ENCODE measurements around the gene MTHFD2.
"Not testable (repeated sequence)": the region's sequence is repeated elsewhere in the genome, so short reads cannot be mapped to it uniquely, and the experiment has no call there.

The MTHFD2 gene

DNA sequence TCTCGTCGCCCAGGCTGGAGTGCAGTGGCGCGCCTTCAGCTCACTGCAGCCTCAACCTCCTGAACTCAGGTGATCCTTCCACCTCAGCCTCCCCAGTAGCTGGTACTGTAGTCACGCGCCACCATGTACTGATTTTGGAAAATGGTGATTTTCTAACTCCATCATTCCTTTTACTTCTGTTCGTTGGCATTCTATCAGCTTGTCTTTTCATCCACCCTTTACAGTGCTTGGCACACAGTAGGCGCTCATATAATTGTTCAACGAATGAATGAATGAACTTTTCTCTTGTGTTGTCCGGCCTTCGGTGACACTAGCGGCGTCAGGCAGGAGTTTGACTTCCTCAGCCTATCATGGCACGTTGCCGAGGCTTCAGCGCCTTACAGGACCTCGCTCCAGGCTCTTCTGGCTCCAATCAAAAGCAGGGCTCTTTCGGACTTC is 373 bp upstream of the MTHFD2 start:
- DNase-seq = no peak

DNA sequence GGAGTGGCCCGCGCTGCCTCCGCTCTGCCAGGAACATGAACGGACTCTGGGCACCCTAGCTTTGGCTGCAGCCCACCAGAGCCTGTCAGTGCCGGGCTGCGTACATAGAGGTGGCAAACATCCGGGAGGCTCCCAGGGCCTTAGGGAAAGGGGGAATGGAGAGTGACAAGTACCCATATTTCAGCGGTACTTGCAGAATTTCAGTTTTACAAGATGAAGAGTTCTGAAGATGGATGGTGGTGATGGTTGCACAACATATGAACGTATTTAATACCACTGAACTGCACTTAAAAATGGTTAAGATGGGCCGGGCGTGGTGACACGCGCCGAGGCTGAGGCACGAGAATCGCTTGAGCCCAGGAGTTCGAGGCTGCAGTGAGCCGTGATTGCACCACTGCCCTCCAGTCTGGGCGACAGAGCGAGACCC is 873 bp downstream of the MTHFD2 start:
- no peak for DNase-seq

DNA sequence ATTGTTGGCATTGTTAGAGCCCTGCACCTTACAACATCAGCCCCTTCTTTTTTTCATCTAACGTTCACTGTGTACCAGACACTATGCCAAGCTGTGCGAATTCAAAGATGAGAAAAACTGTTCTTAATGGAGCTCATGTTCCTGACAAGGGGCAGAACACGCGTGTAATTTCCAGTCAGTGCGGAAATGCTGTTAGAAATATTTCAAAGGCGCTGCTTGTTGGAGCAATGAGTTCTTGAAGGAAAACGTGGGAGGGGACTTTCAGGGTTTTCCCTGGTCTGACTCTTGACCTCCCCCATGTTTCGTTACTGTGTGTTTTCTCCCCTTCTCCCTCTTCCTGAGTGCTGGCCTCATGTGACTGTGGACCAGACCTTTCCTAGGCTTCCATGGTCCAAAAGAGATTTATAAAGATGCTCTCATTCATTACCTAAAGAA is 1.5 kb downstream of the MTHFD2 start:
- DNase-seq = no peak

DNA sequence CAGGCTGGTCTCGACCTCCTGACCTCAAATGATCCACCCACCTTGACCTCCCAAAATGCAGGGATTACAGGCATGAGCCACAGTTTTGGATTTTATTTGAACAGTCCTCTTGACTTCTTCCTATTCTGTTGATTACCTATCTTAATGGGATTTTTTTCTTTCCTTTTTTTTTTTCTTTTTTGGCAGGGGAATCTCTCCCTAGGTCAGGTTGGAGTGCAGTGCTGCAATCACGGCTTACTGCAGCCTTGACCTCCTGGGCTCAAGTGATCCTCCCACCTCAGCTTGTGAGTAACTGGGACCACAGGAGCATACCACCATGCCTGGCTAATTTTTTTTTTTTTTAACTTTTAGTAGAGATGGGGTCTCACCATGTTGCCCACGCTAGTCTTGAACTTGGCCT is 2.8 kb downstream of the MTHFD2 start:
- DNase-seq = no peak

DNA sequence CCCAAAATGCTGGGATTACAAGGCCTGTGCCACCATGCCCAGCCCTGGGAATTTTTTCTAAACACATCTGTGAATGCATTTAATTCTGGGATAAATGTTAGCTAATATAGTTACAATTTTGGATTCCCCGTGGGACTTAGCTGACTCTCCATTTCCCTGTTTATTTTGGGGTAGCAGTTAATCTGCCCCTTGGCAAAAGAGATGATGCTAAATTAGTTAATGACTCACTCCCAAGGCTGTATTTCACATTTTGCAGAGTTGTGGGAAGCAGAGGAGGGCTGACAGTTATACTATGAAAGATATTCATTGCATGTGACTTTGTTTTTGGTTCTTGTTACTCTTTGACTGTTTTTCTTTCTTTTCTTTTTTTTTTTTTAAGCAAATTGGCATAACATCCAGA is 3.2 kb downstream of the MTHFD2 start:
- no peak for DNase-seq

DNA sequence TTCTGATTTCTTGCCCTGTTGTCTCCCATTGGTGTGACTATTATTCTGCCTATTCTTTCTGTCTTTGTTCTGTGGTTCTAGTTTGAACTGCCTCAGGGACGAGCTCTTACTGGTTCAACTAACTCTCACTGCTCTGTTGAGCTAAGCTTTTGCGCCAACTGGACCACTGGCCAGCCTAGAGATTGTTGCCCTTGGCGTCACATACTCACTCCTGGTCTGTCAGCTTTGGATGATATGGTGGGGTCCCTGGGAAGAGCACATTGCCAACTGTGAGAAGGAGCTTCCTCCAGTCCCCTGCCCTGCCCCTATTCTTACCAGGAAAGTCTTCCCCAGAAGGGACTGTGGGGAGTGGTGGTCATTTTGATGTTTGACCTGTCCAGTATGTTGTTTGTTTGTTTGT is 6.0 kb downstream of the MTHFD2 start:
- DNase-seq = no peak

DNA sequence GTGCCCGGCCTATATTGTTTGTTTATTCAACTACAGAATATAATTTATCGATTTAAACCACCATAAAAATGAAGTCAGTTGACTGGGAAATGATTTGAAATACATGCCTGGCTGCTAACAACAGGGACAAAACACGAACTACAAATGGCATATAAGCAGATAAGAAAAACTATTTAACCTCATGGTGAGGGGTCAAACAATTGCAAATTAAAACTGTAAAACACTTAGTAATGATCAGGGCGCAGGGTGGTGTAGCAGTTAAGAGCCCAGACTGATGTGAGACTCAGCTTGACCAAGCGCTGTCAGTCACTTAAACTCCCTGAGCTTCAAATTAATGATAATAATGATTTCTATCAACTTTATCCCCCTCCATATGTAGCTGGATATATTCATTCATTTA is 6.7 kb downstream of the MTHFD2 start:
- DNase-seq = no peak

DNA sequence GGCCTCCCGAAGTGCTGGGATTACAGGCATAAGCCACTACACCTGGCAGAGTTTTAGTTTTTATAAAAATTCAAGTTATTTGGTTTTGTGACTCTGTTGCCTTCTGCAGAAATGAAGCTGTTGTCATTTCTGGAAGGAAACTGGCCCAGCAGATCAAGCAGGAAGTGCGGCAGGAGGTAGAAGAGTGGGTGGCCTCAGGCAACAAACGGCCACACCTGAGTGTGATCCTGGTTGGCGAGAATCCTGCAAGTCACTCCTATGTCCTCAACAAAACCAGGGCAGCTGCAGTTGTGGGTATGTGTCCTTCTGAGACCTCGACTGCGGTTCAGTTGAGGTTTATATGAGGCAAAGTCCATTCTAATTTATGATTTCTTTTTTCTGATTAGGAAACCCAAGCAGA is 7.2 kb downstream of the MTHFD2 start:
- DNase-seq = no peak

DNA sequence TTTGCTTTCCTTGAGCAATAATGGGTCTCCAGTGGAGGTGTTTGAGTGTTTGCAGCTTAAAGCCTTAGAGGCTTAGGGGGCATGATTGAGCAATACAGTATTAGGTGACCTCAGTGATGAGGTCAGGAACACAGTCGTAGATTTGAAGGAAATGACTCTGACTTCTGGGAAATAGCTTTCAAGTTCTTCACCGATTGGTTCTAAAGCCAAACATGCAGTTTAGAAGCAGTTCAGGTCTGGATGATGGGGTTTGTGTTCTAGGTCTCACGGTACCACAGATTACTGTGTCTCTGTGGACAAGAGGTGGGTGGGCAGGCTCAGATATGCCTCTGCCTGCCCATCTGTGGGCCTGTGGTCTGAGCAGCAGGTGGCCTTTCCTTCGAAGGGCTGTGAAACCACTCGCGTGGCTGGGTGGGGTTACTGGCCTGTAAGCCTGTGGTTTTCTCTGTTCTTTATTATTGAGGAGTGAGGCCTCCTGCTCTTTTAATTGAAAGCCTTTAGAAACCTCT is 7.8 kb downstream of the MTHFD2 start:
- no peak for DNase-seq

DNA sequence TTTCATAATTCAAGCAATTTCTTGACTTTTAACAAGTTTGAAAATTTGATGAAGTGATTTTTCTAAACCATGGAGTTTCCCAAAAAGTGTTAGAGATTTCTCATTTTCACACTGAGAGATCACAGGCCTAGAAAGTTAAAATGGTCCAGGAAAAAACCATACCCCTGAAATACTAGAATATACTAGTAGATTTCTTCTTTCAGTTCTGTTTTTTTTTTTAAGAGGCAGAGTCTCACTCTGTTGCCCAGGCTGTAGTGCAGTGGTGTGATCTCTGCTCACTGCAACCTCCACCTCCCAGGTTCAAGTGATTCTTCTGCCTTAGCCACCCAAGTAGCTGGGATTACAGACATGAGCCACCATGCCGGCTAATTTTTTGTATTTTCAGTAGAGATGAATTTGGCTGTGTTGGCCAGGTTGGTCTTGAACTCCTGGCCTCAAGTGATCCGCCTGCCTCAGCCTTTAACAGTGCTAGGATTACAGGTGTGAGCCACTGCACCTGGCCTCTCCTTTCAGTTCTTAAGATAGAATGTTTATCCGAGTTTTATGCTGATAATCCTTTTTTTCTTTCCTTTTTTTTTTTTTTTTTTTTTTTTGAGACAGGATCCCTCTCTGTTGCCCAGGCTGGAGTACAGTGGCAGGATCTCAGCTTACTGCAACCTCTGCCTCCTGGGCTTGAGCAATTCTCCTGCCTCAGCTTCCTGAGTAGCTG is 14.4 kb downstream of the MTHFD2 start:
- no peak for DNase-seq

DNA sequence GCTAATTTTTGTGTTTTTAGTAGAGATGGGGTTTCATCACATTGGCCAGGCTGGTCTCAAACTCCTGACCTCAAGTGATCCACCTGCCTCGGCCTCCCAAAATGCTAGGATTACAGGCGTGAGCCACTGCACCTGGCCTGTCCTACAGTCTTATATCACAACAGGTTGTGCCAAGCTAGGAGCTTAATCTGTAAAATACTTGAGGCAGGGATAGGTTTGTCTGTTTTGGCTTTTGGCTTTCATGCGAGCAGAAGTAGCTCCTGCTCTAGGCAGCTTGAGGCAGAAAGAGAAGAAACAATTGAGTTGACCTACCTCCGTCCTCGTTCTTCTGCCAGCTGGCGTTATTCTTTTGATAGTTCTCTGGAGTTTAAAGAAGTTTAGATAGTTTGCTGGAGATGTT is 17.4 kb downstream of the MTHFD2 start:
- DNase-seq = not testable (repeated sequence)

DNA sequence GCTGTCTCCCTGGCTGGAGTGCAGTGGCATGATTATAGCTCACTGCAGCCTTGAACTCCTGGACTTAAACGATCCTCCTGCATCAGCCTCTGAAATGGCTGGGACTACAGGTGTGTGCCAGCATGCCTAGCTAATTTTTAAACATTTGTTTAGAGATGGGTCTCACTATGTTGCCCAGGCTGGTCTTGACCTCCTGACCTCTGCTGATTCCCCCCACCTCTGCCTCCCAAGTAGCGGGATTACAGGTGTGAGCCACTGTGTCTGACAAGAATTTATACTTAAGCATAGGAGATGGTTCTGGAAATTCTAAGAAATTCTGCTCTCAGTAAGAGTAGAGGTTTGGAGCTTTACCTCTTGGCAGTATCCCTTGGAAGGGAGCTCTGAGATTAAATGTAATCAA is 18.2 kb downstream of the MTHFD2 start:
- no peak for DNase-seq

DNA sequence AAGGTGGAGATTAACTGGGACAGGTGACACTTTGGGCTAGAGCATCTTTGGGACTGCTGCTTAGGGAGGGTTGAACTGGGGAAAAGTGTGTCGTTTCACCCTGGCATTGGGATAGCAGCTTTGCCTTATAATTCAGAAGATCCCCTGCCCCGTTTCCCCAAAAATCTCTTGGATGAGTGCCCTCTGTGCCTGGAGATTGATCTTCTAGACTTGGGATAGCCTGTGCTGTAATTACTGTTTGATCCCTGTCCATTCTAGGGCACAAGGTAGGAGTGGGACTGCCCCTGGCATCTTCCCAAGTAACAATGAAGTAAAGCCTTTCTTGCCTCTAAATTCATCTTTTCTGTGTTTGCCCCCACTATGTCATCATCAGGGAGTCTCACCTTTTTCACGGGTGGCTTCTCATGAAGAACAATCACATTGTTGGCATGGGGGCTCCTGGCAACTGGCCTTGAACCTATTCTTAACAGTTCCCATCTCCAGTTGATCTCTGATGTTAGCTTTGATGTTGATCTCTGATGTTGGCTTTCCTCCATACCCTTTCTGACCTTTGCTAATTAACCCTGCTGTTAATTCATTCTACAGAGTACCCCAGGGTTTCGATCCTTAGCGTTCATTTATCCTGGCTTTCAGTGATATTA is 21.6 kb downstream of the MTHFD2 start:
- no peak for DNase-seq

DNA sequence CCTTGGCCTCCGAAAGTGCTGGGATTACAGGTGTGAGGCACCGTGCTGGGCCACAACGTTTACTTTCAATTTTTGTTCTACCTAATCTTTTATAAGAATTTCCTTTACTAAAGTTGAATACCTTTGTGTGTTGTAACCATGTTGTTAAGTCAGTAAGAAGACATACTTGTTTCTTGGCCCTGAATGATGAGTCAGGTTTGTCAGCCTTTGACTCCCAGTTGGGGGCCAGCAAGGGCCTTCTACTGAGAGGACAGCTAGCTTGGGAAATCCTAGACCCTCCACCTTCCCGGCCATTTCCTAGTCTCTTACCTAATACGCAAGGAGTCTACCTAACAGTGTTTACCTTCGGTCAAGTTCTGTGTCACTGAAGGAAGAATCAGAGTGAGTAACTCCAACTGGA is 22.7 kb downstream of the MTHFD2 start:
- no peak for DNase-seq

DNA sequence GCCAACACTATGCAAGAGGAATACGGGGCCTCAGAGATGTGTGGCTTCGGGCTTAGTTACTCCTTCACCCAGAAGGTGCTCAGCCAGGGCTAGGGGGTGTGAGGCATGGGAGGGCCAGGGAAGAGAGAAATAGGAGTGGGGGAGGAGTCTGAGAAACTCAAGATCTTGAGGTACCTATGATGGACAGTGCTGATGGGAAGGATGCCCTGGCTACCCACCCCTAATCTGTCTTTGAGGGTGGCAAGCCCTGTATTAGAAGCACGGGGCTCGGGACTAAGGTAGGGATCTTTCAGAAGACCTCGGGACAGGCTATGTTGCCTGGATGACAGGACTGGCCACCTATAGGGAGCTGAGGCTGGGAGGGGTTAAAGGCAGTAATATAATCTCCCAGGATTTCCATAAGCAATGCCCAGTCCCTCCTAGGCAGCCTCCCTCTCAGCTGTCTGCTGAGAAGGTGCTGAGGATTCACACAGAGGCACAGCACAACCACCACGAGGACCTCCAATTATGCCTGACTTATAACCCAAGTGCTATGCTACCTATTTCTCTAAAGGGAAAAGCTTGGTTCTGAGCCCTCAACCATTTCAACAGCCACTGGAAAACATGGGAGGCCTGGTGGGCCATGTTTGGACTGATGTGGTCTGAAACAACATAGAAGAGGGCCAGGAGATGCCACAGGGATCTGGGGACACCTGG is 23.3 kb downstream of the MTHFD2 start:
- no peak for DNase-seq

DNA sequence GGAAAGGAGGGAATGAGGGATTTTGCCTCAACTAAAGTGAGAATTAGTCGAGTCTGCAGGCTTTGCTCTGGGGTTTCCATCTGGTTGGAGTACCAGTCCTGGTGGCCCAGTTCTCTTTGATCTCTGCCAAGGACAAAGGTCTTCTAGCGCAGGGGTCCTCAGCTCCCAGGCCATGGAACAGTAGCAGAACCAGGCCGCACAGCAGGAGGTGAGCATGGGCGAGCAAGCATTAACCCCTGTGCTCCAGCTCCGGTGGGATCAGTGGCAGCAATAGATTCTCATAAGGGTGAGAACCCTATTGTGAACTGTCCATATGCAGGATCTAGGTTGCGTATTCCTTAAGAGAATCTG is 23.9 kb downstream of the MTHFD2 start:
- no peak for DNase-seq

DNA sequence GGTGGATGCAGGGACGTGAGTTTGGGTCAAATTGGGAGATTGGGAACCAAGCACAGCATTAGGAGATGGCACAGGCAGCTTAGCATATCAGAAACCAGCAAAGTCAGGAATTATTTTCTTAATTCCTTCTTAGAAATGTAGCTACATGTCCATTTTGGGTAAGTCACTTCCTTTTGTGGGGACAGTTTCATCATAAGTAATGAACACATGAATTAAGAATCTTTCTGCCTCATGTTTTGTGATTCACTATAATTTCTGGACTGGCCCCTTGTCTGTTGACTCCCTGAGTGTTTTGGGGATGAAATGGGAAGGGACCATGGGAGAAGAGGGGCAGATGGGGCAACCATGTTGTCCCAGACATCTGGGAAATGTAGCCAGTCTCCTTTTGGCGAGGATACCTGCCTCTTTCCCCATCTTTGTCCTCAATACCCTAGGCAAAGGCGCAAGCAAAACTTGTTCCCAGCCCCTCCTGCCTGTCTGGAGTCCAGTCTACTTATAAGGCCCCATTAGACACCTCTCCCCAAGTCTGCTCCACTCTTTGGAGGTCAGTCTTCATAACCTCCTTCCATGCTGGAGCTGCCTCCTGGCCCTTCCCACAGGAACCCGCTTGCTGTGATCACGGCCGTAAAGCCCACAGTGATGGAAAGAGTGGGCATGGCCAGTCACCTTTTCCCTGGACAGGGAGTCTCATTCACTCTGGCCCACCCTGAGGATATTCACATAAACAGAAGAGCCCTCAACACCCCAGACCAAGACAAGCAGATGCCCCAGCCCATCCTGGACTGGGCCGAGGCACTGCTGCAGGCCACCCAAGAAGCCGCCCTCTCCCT is 25.7 kb downstream of the MTHFD2 start:
- no peak for DNase-seq

DNA sequence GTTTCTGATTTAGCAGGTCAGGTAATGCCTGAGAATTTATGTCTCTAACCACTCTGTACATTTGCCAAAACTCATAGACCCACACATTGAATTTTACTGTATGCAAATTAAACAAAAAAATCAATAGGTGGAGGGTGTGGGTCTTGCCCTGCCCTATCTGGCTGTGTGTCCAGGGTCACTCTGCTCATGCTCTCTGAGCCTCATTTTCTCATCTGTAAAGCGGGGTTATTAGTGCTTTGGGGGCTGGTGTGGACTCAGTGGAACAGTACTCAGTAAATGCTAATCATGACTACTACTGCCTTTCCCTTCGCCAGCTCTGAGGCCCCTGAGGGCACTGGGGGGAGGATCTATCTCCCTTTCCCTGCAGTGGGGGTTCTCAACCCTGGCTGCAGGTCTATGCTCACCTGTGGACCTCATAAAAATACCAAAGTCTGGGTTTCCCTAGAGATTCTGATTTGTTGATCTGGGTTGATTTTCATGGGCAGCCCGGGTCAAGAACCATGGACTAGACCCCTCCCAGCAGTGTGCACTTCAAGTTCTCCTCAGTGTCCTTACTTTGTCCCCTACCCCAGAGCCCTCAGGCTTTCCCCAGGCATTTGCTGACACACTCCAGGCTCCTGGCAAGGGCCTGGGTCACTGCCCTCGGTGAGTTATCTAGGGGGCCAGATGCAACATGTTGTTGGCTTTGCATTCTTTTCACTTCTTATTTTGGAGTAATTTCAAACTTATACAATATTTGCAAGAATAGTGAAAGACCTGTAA is 27.5 kb downstream of the MTHFD2 start:
- DNase-seq = no peak

DNA sequence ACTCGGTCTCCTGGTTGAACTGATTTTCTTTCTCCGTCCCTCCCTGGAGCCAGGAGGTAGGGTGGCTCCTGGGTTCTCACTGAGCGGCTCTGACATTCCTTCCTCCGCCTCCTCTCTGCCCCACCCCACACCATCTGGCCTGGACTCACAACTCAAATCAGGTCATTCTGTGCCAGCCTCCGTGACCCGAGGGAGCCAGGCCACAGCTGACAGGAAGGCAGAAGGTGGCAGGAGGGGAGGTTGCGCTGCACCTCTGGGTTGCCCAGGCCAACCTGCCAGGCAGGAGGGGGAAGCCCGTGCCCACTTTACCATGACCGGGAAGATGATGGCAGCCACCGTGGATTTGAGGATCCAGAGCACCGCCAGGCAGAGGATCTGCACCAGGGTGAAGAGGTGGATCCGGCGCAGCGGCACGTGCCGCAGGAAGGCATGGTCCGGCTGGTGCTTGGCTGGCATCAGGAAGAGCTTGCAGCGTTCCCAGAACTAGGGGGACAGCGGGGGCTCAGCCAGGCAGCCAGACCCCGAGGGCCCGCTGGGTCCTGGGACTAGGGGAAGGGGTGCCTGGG is 28.3 kb downstream of the MTHFD2 start:
- DNase-seq = no peak

DNA sequence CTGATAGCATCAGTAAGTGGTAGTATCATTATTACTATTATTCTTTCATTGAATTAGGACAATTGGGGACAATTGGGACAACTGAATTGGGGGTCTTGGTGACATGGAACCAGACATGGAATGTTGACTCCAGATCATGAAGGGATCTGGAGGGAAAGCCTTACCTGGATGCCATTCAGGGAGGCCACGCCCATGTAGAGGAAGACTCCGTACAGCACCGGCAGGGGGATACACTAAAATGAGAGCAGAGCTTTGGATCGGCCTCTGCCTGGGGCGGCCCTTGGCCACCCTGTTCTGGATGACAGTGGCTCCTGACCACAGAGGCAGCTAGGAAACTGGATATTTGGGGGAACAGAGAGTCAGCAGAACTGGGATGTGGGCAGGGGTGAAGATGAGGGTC is 29.2 kb downstream of the MTHFD2 start:
- no peak for DNase-seq

DNA sequence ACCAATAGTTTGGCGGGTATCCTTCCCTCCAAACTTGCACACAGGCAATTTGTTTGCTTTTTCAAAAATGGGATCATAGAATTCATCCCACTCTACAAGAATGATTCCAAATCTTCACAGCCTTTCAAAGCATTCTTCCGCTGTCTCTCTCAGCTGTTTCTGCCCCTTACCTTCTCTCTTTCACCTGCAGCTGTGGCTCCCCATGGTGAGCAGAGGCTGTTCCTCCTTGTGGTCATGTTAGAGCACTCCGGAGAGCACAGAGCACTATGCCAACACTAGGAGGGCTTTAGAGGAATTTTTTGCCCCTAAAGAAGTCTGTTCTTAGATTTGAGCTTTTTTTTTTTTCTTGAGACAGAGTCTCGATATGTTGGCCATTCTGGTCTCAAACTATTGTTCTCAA is 30.4 kb downstream of the MTHFD2 start:
- DNase-seq = no peak

DNA sequence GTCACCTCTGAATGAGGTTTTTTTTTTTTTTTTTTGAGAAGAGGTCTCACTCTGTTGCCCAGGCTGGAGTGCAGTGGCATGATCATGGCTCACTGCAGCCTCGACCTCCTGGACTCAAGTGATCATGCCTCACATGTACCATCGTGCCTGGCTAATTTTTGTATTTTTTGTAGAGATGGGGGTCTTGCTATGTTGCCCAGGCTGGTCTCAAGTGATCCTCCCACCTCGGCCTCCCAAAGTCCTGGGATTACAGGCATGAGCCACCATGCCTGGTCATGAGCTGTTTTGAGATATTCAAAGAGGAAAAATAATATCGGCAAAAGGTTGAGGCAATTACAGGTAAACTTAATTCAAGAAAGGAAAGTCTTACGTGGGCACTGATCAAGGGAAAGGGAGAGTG is 31.4 kb downstream of the MTHFD2 start:
- DNase-seq = not testable (repeated sequence)

Measured in right hindlimb (tissue), 1 donor.